HG03521 (cell line): Measurements from ENCODE around the gene NXPE4.

Source experiments
- ATAC-seq: cut with Tn5 transposase; IDR thresholded peaks from one replicate; pipeline ENCODE4 v1.9.1; 2021; ENCODE audit warnings: mild to moderate bottlenecking, moderate library complexity; ENCODE audit not compliant: unreplicated experiment

NXPE4 gene

DNA sequence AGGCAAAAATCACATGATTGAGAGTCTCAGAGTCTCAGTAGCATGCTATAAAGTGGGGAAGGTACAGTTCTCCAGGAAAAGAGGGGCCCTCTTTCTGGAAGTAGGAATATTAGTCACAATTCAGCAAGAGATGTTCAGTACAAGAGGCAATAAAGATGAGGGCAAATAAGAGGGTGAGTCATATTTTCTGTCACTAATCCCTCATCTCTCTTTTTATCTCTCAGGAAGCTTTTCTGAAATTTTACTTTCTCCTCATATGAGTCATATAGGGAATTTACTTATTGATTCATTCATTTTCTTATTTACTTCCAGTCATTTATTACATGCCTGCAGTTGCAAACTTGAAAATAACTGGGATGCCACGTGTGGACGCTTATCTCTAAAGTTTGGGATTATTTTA is 32.5 kb downstream of the NXPE4 start:
- ATAC-seq = no peak

DNA sequence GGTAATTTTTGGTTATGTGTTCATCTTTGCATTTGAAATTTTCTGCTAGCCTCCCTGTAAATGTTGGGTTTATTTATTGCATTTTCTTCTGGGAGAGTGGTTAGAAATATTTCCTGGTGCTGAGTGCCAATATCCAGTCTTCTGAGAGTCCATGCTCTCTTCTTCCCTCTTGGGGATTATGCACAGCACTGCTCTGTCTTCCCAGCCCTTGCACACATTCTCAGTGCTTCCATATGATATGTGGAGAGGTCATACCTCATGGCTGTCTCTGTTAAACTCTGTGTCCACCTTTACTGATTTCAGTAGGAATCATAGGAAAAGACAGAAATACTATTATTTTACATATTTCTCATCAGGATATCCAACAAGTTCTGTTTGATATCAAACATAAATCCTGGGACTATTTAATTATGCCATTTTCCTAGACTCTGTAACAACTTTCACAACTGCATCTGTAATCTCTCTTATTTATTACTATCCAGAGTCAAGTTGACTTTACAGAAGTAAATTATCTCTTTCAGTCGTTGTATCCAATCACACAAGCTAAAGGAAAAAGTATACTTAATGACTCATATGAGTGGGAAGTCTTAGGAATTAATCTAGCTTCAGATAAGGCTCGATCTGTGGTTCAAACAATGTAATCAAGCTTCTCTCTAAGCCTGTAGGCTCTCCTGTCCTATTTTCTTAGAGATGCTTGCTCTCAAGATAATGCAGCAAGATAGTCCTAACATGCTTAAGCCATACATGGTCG is 33.2 kb downstream of the NXPE4 start:
- no peak for ATAC-seq

DNA sequence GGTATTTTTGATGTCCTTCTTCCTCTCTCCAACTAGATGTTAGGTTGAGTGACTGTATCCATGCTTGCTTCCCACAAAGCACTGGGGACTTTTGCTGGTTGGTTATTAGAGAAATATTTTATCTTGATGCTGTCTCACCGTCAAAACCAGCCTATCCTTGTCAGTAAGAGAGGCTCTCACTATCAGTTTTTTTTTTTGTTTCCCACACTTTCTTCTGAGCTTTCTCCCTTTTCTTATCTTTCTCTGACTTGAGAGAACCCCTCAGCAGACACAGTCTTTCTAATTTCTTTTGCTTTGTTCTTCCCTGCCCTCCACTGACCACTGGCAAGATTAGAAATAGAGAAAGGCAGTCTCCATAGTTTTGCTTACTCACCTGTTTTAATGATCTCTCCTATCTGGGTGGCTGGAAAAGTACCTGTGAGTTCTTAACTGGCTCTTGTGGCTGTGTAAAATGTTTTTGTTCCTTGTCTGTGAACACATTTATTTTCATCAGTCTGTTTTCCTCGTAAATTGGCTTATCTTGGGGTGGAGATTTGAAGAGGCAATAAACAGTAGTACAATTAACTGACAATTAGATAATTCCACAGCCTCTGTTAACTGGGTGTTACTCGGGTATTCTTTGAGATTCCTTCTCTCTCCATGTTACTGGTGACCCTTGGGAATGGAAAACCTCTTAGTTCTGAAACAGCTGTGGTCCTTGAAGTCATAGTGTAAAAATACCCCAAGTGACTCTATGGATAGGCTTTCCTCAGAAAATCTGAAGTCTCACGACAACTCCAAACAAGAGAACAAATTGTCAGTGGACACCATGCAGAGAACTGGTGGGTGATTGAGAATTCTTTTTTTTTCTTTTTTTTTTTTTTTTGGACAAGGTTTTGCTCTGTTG is 35.9 kb downstream of the NXPE4 start, which contains the start of gene NXPE1:
Gene NXPE1 (minus strand): TSS at position 457 of the 886 bp plus-strand sequence. CDS start 8,680 bp downstream, outside the sequence.
- no peak for ATAC-seq

DNA sequence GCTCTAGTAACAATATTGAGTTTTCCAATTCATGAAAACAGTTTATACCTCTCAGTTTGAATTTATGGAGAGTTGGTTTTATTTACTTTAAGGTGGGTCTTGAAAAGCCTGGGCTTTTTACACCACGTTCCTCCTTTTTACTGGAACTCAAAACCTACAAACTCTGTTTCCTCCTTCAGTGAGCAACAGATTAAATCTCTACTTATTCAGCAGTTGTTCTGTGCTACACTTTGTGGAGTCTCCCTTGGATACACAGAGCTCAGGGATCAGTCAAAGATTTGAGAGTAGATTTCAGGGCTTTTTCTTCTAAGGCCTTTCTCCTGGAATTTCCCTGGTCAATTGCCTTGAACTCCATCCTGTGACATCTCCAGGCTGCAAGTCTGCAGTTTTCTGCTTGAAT is 39.5 kb downstream of the NXPE4 start:
- ATAC-seq = no peak

DNA sequence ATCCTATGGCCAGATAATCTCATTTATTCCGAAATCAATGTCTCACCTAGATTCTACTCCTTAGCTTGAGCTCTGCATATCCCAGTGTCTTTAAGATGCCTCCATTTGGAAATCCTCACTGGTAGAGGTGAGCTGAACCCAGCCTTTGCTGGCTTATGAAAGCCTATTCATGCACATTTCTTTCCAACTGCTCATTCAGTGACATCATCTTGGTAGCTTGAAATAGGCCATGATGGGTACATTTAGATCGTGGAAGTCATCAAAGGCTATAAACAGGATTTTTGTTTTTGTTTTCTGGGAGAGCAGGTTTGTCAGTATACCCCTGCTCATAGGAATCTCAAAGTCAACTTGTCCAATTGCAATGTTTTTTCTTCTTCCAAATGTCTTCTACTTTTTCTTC is 41.9 kb downstream of the NXPE4 start:
- ATAC-seq = no peak

DNA sequence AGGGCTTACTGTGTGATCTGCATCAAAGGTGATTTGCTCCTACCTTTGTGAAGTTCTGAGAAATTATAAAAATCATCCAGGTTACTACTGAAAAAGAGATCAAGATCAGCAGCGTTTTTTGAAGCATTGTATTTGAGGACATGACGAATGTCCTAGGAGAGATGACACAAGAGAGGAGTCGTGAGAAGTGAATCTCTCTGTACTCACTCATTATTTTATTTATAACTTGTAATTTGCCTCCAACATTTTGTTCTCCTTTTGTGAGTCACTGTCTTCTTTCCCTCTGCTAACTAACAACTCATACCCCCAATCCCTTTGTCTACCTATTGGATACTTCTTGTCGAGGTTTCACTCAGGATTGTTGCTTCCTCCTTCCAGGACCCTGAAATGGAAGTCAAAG is 44.5 kb downstream of the NXPE4 start:
- no peak for ATAC-seq

DNA sequence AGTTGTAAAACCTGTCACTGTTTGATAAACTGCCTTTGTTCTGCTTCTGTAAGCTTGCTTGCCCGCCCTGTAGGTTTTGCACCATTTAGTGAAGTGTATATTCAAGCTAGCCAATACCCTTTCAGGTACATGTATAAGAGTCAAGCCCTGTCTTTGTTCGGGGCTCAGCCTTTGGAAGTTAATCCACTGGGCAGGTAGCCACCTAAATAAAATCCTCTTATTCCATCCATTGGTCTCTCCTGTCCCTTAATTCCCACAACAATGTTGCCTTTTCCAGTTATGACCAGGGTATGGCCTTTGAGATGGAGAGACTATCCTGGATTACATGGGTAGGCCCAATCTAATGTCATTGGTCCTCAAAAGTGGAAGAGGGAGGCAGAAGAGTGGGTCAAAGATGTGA is 69.9 kb downstream of the NXPE4 start:
- ATAC-seq = no peak

DNA sequence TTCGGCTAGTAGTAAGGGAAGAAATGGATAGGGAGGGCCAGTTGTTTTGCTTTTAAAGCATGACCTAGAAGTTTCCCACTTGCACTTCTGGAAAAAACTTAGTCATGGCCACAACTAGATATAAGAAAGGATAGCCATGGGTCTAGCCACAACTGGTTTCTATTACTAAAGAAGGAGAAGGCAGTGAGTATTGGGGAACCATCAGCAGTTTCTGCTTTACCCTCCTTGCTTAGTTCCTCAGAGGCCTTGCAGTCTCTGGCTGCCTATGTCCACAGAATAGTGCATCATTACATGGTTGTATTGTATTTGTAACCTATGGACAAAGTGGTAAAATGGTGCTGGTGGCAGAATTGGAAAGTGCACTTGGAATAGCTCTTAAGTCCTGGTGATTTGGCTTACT is 71.5 kb downstream of the NXPE4 start:
- no peak for ATAC-seq

DNA sequence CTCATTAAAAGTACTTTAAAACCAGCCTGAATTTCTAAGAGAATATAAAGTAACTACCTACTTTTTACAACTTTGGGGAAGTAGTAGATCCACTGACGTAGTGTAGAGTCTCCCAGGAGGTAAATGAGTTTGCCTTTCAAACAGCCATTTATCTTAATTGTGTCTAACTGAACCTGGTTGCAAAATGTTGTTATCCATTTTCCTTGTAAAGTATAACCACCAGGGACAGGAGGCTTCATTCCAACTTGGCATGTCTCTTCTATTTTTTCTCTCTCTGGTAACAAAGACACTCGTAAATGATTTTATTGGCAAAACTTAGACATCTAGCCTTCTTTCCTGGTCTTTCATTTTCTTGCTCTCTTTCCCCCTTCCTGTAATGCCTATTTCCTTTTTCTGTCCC is 72.8 kb downstream of the NXPE4 start:
- no peak for ATAC-seq
